H1 (cell line): ENCODE data around the gene NOTCH4. TPM values are rescaled to one million over a fixed set of nuclear protein-coding genes. Genes with fewer than 3 reads are reported as not detected.

Experiments used
- CTCF ChIA-PET: fragments of 300-600 bp; sonication (Branson Sonifier 250); formaldehyde crosslinking; loops from one replicate; lab custom pipeline; 2021; ENCODE audit not compliant: partially characterized antibody; lab: Charles Lee
- POLR2A ChIA-PET: fragments of 300-600 bp; sonication (Branson Sonifier 250); formaldehyde crosslinking; loops from one replicate; lab custom pipeline; 2021; ENCODE audit warnings: inconsistent platforms; ENCODE audit not compliant: partially characterized antibody; lab: Charles Lee
- DNase-seq, 2 experiments: peaks; one replicate each; pipeline versions ENCODE4 v3.0.0 to v3.0.0-alpha.2; 2010 to 2022; ENCODE audit warnings: low spot score in 2 of 2, low read depth in 1 of 2, mixed read lengths in 1 of 2
- FAIRE-seq: peaks from 2 replicates; lab custom pipeline; 2011; peaks lifted over from hg19 to GRCh38; lab: Jason Lieb, UNC
- H2AFZ ChIP-seq: 2 replicates; pipeline ENCODE4 v1.8.1; 2012; ENCODE audit warnings: low read length, inconsistent platforms
- H2AK5ac ChIP-seq: 2 replicates; pipeline ENCODE4 v1.6.1; 2013; ENCODE audit warnings: low read depth, low read length
- H2BK120ac ChIP-seq: replicated peaks from 2 replicates; pipeline ENCODE3; 2013; ENCODE audit warnings: low read depth, low read length, inconsistent platforms
- H2BK12ac ChIP-seq: 2 replicates; pipeline ENCODE4 v1.6.1; 2013; ENCODE audit warnings: low read depth, low read length
- H2BK15ac ChIP-seq: 2 replicates; pipeline ENCODE4 v1.6.1; 2013; ENCODE audit warnings: low read length
- H2BK20ac ChIP-seq: 2 replicates; pipeline ENCODE4 v1.6.1; 2013; ENCODE audit warnings: low read length
- H2BK5ac ChIP-seq: 2 replicates; pipeline ENCODE4 v1.6.1; 2013; ENCODE audit warnings: low read depth, low read length
- H3K14ac ChIP-seq: 2 replicates; pipeline ENCODE4 v1.6.1; 2013; ENCODE audit warnings: inconsistent platforms; ENCODE audit not compliant: insufficient read length
- H3K18ac ChIP-seq: 2 replicates; pipeline ENCODE4 v1.6.1; 2013; ENCODE audit warnings: low read length; ENCODE audit errors: extremely low read depth
- H3K23ac ChIP-seq: 2 replicates; pipeline ENCODE4 v1.6.1; 2013; ENCODE audit warnings: inconsistent platforms; ENCODE audit not compliant: insufficient read length
- H3K23me2 ChIP-seq: 2 replicates; pipeline ENCODE4 v1.6.1; 2013; ENCODE audit warnings: low read depth, low read length
- H3K27ac ChIP-seq: 2 replicates; pipeline ENCODE4 v1.6.1; 2011; ENCODE audit warnings: low read depth, low read length, inconsistent platforms
- H3K27me3 ChIP-seq, 4 experiments: replicated peaks in 1 of 4; 1 replicate in 1 of 4; 2 replicates in 3 of 4; pipeline versions ENCODE4 v1.6.1 to v1.8.1; 2011 to 2013; ENCODE audit warnings: low read length in 3 of 4, mild to moderate bottlenecking in 3 of 4, inconsistent platforms in 2 of 4, mixed read lengths in 2 of 4, moderate library complexity in 1 of 4; ENCODE audit not compliant: control insufficient read depth in 3 of 4, insufficient read depth in 3 of 4; ENCODE audit errors: extremely low read depth in 1 of 4
- H3K36me3 ChIP-seq, 4 experiments: 2 replicates each; pipeline versions ENCODE4 v1.6.1 to v1.8.1; 2011 to 2013; ENCODE audit warnings: mild to moderate bottlenecking in 4 of 4, low read length in 3 of 4, moderate library complexity in 2 of 4, control low read depth in 1 of 4, inconsistent platforms in 1 of 4; ENCODE audit not compliant: insufficient read depth in 4 of 4, control insufficient read depth in 2 of 4
- H3K4ac ChIP-seq: replicated peaks from 2 replicates; pipeline ENCODE3; 2013; ENCODE audit warnings: low read length, low read depth, mixed read lengths, inconsistent platforms; ENCODE audit not compliant: insufficient read length
- H3K4me1 ChIP-seq, 4 experiments: replicated peaks in 1 of 4; 1 replicate in 1 of 4; 2 replicates in 3 of 4; pipeline versions ENCODE4 v1.6.1 to v1.8.1; 2011 to 2013; ENCODE audit warnings: low read length in 3 of 4, inconsistent platforms in 2 of 4, mixed read lengths in 1 of 4; ENCODE audit not compliant: insufficient read depth in 4 of 4, control insufficient read depth in 3 of 4
- H3K4me2 ChIP-seq, 2 experiments: 2 replicates each; pipeline versions ENCODE4 v1.6.1 to v1.8.1; 2011 to 2013; ENCODE audit warnings: low read depth in 2 of 2, low read length in 2 of 2, control low read depth in 1 of 2, inconsistent platforms in 1 of 2, mild to moderate bottlenecking in 1 of 2; ENCODE audit not compliant: insufficient read depth in 1 of 2
- H3K4me3 ChIP-seq, 4 experiments: fragments of 200-600, 300-600 bp in 1 of 4; sonication (generic), shearing (Covaris generic), sonication (Bioruptor Twin) in 1 of 4; 2 replicates each; pipeline versions ENCODE4 v1.5.1 to v1.8.1; 2011 to 2016; ENCODE audit warnings: low read length in 4 of 4, low read depth in 3 of 4, control low read depth in 2 of 4, inconsistent platforms in 2 of 4, mild to moderate bottlenecking in 2 of 4, mixed read lengths in 1 of 4, moderate library complexity in 1 of 4; ENCODE audit not compliant: insufficient read depth in 2 of 4; ENCODE audit errors: extremely low read depth in 1 of 4
- H3K56ac ChIP-seq: replicated peaks from 2 replicates; pipeline ENCODE3; 2013; ENCODE audit warnings: low read depth, mild to moderate bottlenecking, mixed read lengths, low read length, inconsistent platforms; ENCODE audit not compliant: insufficient read length
- H3K79me1 ChIP-seq: 2 replicates; pipeline ENCODE4 v1.6.1; 2013; ENCODE audit warnings: low read depth, low read length, control low read depth
- H3K79me2 ChIP-seq, 2 experiments: 2 replicates each; pipeline versions ENCODE4 v1.6.1 to v1.8.1; 2012 to 2013; ENCODE audit warnings: low read length in 2 of 2, mild to moderate bottlenecking in 2 of 2, inconsistent platforms in 1 of 2; ENCODE audit not compliant: insufficient read depth in 2 of 2, control insufficient read depth in 1 of 2
- H3K9ac ChIP-seq, 4 experiments: replicated peaks in 1 of 4; 1 replicate in 1 of 4; 2 replicates in 3 of 4; pipeline versions ENCODE4 v1.6.1 to v1.8.1; 2011 to 2013; ENCODE audit warnings: low read depth in 3 of 4, low read length in 3 of 4, control low read depth in 2 of 4, mild to moderate bottlenecking in 2 of 4, moderate library complexity in 2 of 4, inconsistent platforms in 1 of 4; ENCODE audit errors: extremely low read depth in 1 of 4
- H3K9me3 ChIP-seq, 2 experiments: 2 replicates each; pipeline versions ENCODE4 v1.6.1 to v1.8.1; 2012 to 2013; ENCODE audit warnings: mild to moderate bottlenecking in 2 of 2, moderate library complexity in 2 of 2, control low read depth in 1 of 2, inconsistent platforms in 1 of 2, low read depth in 1 of 2, low read length in 1 of 2, mixed read lengths in 1 of 2; ENCODE audit not compliant: insufficient read depth in 2 of 2
- H4K20me1 ChIP-seq, 2 experiments: replicated peaks in 1 of 2; 2 replicates each; pipeline versions ENCODE3 to v1.8.1; 2011 to 2013; ENCODE audit warnings: inconsistent platforms in 2 of 2, low read length in 2 of 2, mild to moderate bottlenecking in 1 of 2; ENCODE audit not compliant: insufficient read depth in 2 of 2, control insufficient read depth in 1 of 2
- H4K5ac ChIP-seq: 2 replicates; pipeline ENCODE4 v1.6.1; 2013; ENCODE audit warnings: low read length, low read depth, mixed read lengths, inconsistent platforms; ENCODE audit not compliant: insufficient read length
- H4K8ac ChIP-seq: 2 replicates; pipeline ENCODE4 v1.8.0; 2013; ENCODE audit warnings: mild to moderate bottlenecking, moderate library complexity, low read length, inconsistent platforms; ENCODE audit not compliant: insufficient read depth; ENCODE audit errors: extremely low read depth
- H4K91ac ChIP-seq: replicated peaks from 2 replicates; pipeline ENCODE3; 2013; ENCODE audit warnings: low read length, mixed read lengths, inconsistent platforms; ENCODE audit not compliant: insufficient read length
- PHF8 ChIP-seq: fragments of 200-600 bp; sonication (generic); conservative IDR thresholded peaks from 2 replicates; pipeline ENCODE4 v1.7.1; 2012; ENCODE audit warnings: low read depth, mild to moderate bottlenecking, inconsistent platforms, low read length, moderate library complexity
- POU5F1 ChIP-seq: IDR thresholded peaks from 2 replicates; pipeline ENCODE4 v1.6.1; 2011; ENCODE audit warnings: low read depth, mild to moderate bottlenecking, low read length, moderate library complexity
- SIN3A ChIP-seq, 2 experiments: IDR thresholded peaks in 1 of 2; conservative IDR thresholded peaks in 1 of 2; 2 replicates each; pipeline ENCODE4 v1.6.1; 2011 to 2012; ENCODE audit warnings: low read length in 2 of 2, improper control_type of control experiment in 1 of 2, low read depth in 1 of 2, mild to moderate bottlenecking in 1 of 2
- WGBS, 2 experiments: shearing (Covaris generic) in 1 of 2; methylation state at CpG; one replicate each; pipeline versions ENCODE4 v1.1.6 to v1.1.7; 2013 to 2015; ENCODE audit warnings: low lambda C conversion rate in 2 of 2, mixed read lengths in 2 of 2, inconsistent platforms in 1 of 2, low coverage in 1 of 2, missing lambda C conversion rate in 1 of 2; ENCODE audit not compliant: insufficient replicate concordance in 2 of 2, insufficient coverage in 1 of 2, insufficient read length in 1 of 2; ENCODE audit errors: extremely low coverage in 1 of 2, missing lambda C conversion rate in 1 of 2; 5-methylcytosine and 5-hydroxymethylcytosine counted together
- polyA plus RNA-seq, 7 experiments: library from polyadenylated mRNA; depleted of rRNA in 3 of 7; stranded (reverse) in 5 of 7; unstranded in 2 of 7; fragments of >200 nt in 5 of 7; fragments of 200-250 nt in 2 of 7; gene quantifications; 1 replicate in 5 of 7; 2 replicates in 1 of 7; 4 replicates in 1 of 7; pipeline versions ENCODE4 v1.2.1 to v1.2.3, GENCODE V29; 2011 to 2013; ENCODE audit warnings: missing spikeins in 2 of 7, mixed read lengths in 2 of 7
- total RNA-seq: library from RNA; stranded (reverse); fragmentation: NEBNext Ultra II Directional; extraction: Animal tissue kit (Norgen Biotek cat#: 25700); gene quantifications from 2 replicates; pipeline ENCODE4 v1.2.1, GENCODE V29; 2021
- TF ChIP-seq, protein P1 (sequence below): IDR thresholded peaks from 2 replicates; pipeline ENCODE4 v1.6.1; 2011; ENCODE audit warnings: low read length, improper control_type of control experiment

Gene NOTCH4
- total and polyA plus RNA-seq, 2 of the 8 experiments (the other 6 are each of a cell fraction or from before 2014, with no cell fraction given), result 1.9 to 2.8 TPM

DNA sequence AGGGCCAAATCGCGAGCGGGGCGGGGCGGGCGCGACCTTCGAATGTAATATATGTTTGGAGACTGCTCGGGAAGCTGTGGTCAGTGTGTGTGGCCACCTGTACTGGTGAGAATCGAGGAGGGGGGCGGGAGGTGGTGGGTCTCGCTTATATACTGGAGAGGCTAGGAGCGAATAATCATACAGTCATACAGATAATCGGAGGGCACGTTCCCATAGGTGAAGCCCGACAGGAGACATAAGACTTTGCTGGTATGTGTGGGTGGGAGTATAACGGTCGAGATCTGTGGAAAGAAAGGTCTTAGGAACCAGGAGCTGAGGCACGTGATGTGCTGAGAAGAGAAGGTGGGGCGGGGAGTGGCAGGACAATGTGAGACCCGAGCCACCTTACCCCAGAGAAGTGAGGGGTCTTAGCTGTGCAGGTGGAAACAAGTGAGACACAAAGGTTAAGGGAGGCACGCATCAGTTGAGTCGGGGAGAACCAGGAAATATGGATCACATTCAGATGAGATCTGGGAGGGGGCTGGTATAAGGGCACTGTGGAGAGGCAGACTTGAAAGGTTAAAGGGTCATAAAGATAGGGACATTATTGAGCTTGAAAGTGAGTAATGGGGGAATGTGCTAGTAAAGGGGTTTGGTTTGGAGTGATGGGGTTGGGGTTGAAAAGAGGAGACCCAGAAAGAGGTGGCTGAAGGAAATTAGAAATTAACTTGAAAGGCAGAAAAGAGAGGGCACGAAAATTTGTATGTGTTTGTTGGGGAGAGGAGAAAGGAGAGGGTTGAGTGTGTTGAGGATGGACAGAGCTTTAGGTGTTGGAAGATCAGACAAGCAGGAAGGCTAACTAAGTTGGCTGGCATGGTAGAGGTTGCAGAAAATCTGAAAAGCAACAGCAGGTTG, 45.1 kb downstream of the NOTCH4 start:
- H3K56ac ChIP-seq, result no peak overlapping the region
- peak overlapping the region; percentile 56 to 87 (median 76) for H3K9ac ChIP-seq
- ChIA-PET CTCF (interaction anchor here (0.8 to 2.7 kb wide), 3 partner anchors 12 to 60 kb away, joined by 3 to 7 read pairs (median 4); partner anchors contain the start of gene PBX2), POLR2A (interaction anchor here (1.1 to 7.9 kb wide), 7 partner anchors 9 to 352 kb away, joined by 3 to 194 read pairs (median 5); partner anchors contain the start of genes ATF6B, EGFL8, FKBPL and GPSM3)
- H3K4me1 ChIP-seq, result peaks cover 5 to 14% (median 6%) of the 10 kb centered on the region in 4 experiments; a peak in 6 of 7 replicates
- H4K5ac ChIP-seq, result no peak overlapping the region
- H3K14ac ChIP-seq, result no peak overlapping the region
- peak overlapping the region; percentile 44; the same call in 1 of the 2 replicates for H3K18ac ChIP-seq
- H3K23me2 ChIP-seq, result peaks cover 26% of the 10 kb centered on the region
- 0 out of 4 replicates have a peak, but pooled peaks of 1 of the 2 experiments have one; percentile 12 for TF ChIP-seq SIN3A (conservative IDR thresholded peaks at IDR 0.05 in 1 of 2, IDR thresholded peaks at IDR 0.05 in 1 of 2; ENCODE audit: low read depth in 1 of 2, low read length in 2 of 2)
- no peak for TF ChIP-seq POU5F1
- TF ChIP-seq PHF8, result 0 out of 2 replicates have a peak, but pooled peaks have one; percentile 28
- TF ChIP-seq, protein P1, sequence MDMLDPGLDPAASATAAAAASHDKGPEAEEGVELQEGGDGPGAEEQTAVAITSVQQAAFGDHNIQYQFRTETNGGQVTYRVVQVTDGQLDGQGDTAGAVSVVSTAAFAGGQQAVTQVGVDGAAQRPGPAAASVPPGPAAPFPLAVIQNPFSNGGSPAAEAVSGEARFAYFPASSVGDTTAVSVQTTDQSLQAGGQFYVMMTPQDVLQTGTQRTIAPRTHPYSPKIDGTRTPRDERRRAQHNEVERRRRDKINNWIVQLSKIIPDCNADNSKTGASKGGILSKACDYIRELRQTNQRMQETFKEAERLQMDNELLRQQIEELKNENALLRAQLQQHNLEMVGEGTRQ, result peak; percentile 45; the same call in 1 of the 2 replicates
- DNase-seq (no peak), FAIRE-seq (no peak)
- peaks cover 4 to 27% (median 19%) of the 10 kb centered on the region in 4 experiments; a peak in 7 of 8 replicates for H3K36me3 ChIP-seq
- peak overlapping the region; percentile 69 for H2AK5ac ChIP-seq
- H3K4me3 ChIP-seq, result peak overlapping the region; percentile 91 to 99 (median 95)
- H3K4me2 ChIP-seq, result peak overlapping the region; percentile 99 to 100
- no peak overlapping the region for H2BK120ac ChIP-seq
- H2AFZ ChIP-seq, result no peak overlapping the region
- peak overlapping the region; percentile 68 for H3K27ac ChIP-seq
- H3K79me1 ChIP-seq, result peaks cover 9% of the 10 kb centered on the region; the same call in 1 of the 2 replicates
- H2BK15ac ChIP-seq, result peak overlapping the region; percentile 20; the same call in 1 of the 2 replicates
- H2BK5ac ChIP-seq, result no peak overlapping the region; the same call in 1 of the 2 replicates
- WGBS, 2 experiments, result 6 to 100% methylated on average over 1 to 24 of the region's 24 CpGs
- no peak overlapping the region for H2BK20ac ChIP-seq
- H3K4ac ChIP-seq, result no peak overlapping the region
- no peak overlapping the region for H4K8ac ChIP-seq
- H3K23ac ChIP-seq, result no peak overlapping the region
- H4K20me1 ChIP-seq, result peaks cover 3 to 6% of the 10 kb centered on the region in 2 experiments
- peak overlapping the region; percentile 4 for H4K91ac ChIP-seq
- H2BK12ac ChIP-seq, result 0 out of 2 replicates have a peak overlapping the region, but pooled peaks have one; percentile 32
- no peaks in the 10 kb centered on the region for H3K9me3 ChIP-seq
- no peaks in the 10 kb centered on the region; a peak in 1 of 7 replicates for H3K27me3 ChIP-seq
- peaks cover 13 to 32% of the 10 kb centered on the region in 2 experiments for H3K79me2 ChIP-seq
